DND-41 (cell line): Measurements from ENCODE around the gene XXYLT1.
A peak's percentile ranks its signal among the peaks of the same experiment; 100 is the strongest.

Source experiments
- ATAC-seq: fragments of 200-7000 bp; cut with Tn5 transposase; 3 replicates; pipeline ENCODE4 v1.9.1; 2021; ENCODE audit warnings: low read depth; ENCODE audit not compliant: insufficient read depth
- DNase-seq: peaks from one replicate; pipeline ENCODE4 v3.0.0-alpha.2; 2020
- H2AFZ ChIP-seq: 2 replicates; pipeline ENCODE4 v1.6.0; 2012; ENCODE audit warnings: low read depth, low read length
- H3K27ac ChIP-seq: 2 replicates; pipeline ENCODE4 v1.5.1; 2012; ENCODE audit warnings: low read length, inconsistent platforms
- H3K27me3 ChIP-seq: fragments of 200-600 bp; sonication (generic); 2 replicates; pipeline ENCODE4 v1.6.0; 2012; ENCODE audit warnings: low read length, mild to moderate bottlenecking, inconsistent platforms; ENCODE audit not compliant: insufficient read depth, poor library complexity
- H3K36me3 ChIP-seq: 2 replicates; pipeline ENCODE4 v1.5.1; 2012; ENCODE audit warnings: low read length, inconsistent platforms; ENCODE audit not compliant: insufficient read depth
- H3K4me1 ChIP-seq: 2 replicates; pipeline ENCODE4 v1.5.1; 2012; ENCODE audit warnings: mild to moderate bottlenecking, low read length; ENCODE audit not compliant: insufficient read depth
- H3K4me2 ChIP-seq: 2 replicates; pipeline ENCODE4 v1.6.0; 2012; ENCODE audit warnings: mild to moderate bottlenecking, moderate library complexity, low read length, inconsistent platforms; ENCODE audit not compliant: insufficient read depth
- H3K4me3 ChIP-seq, 2 experiments: fragments of 200-600 bp in 1 of 2; shearing (Covaris generic) in 1 of 2; 2 replicates each; pipeline ENCODE4 v1.5.1; 2012 to 2016; ENCODE audit warnings: inconsistent platforms in 2 of 2, low read length in 2 of 2, mild to moderate bottlenecking in 2 of 2, low read depth in 1 of 2, moderate library complexity in 1 of 2
- H3K79me2 ChIP-seq: 2 replicates; pipeline ENCODE4 v1.6.0; 2012; ENCODE audit warnings: low read length, inconsistent platforms; ENCODE audit not compliant: insufficient read depth
- H3K9ac ChIP-seq: 2 replicates; pipeline ENCODE4 v1.6.0; 2012; ENCODE audit warnings: low read depth, mild to moderate bottlenecking, inconsistent platforms, low read length, moderate library complexity
- H3K9me3 ChIP-seq: 2 replicates; pipeline ENCODE4 v1.5.1; 2012; ENCODE audit warnings: low read length, moderate library complexity, mild to moderate bottlenecking, inconsistent platforms; ENCODE audit not compliant: insufficient read depth, severe bottlenecking
- H4K20me1 ChIP-seq: 2 replicates; pipeline ENCODE4 v1.6.0; 2012; ENCODE audit warnings: low read length; ENCODE audit not compliant: insufficient read depth
- EZH2 ChIP-seq: IDR thresholded peaks from 3 replicates; pipeline ENCODE4 v1.6.1; 2012; ENCODE audit warnings: borderline replicate concordance, low read depth, mild to moderate bottlenecking, moderate library complexity, low read length, inconsistent platforms; ENCODE audit not compliant: severe bottlenecking
- TF ChIP-seq, protein P1 (sequence below): IDR thresholded peaks from 2 replicates; pipeline ENCODE4 v1.5.1; 2012; ENCODE audit warnings: borderline replicate concordance, low read length, moderate library complexity, mild to moderate bottlenecking; ENCODE audit not compliant: poor library complexity, severe bottlenecking; ENCODE audit errors: extremely low read depth

The XXYLT1 gene

DNA sequence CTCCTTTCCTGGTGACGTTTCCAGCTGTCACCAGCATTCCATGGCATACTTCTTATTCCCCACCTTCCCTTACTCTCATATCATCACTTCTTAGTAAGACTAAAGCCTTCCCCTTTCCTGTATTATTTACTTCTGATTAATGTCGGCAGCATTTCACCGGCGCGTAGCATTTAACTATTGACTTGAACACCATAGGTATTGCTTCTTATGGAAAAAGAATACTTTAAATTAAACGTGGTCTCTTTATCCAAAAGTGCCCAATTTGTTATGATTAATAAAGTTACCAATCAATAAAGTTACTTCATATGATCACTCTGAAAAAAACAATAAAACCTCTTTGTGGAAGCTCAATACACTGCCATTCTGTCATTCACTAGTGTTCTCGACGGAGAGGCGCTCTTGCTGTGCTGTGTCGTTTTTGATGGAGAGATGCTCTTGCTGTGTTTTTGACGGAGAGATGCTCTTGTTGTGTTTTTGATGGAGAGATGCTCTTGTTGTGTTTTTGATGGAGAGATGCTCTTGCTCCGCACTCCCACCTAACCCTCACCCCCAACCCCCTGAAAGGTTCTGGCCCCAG is 165.0 kb downstream of the XXYLT1 start:
- peaks cover 8% of the 10 kb centered on the region for H3K4me1 ChIP-seq
- H3K4me3 ChIP-seq = peak overlapping the region in 1 of 2 experiments; percentile 46; a peak in 2 of 4 replicates
- H2AFZ ChIP-seq = peak overlapping the region; percentile 73
- TF ChIP-seq, protein P1, sequence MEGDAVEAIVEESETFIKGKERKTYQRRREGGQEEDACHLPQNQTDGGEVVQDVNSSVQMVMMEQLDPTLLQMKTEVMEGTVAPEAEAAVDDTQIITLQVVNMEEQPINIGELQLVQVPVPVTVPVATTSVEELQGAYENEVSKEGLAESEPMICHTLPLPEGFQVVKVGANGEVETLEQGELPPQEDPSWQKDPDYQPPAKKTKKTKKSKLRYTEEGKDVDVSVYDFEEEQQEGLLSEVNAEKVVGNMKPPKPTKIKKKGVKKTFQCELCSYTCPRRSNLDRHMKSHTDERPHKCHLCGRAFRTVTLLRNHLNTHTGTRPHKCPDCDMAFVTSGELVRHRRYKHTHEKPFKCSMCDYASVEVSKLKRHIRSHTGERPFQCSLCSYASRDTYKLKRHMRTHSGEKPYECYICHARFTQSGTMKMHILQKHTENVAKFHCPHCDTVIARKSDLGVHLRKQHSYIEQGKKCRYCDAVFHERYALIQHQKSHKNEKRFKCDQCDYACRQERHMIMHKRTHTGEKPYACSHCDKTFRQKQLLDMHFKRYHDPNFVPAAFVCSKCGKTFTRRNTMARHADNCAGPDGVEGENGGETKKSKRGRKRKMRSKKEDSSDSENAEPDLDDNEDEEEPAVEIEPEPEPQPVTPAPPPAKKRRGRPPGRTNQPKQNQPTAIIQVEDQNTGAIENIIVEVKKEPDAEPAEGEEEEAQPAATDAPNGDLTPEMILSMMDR = no peak
- TF ChIP-seq EZH2 = no peak
- H4K20me1 ChIP-seq = peaks cover 25% of the 10 kb centered on the region
- ATAC-seq (no peak), DNase-seq (no peak)
- peaks cover 14% of the 10 kb centered on the region for H3K36me3 ChIP-seq
- H3K79me2 ChIP-seq = no peaks in the 10 kb centered on the region
- peak overlapping the region; percentile 69 for H3K4me2 ChIP-seq
- H3K9ac ChIP-seq = 0 out of 2 replicates have a peak overlapping the region, but pooled peaks have one; percentile 26
- H3K27ac ChIP-seq = no peak overlapping the region
- H3K27me3 ChIP-seq = no peaks in the 10 kb centered on the region
- no peaks in the 10 kb centered on the region for H3K9me3 ChIP-seq

DNA sequence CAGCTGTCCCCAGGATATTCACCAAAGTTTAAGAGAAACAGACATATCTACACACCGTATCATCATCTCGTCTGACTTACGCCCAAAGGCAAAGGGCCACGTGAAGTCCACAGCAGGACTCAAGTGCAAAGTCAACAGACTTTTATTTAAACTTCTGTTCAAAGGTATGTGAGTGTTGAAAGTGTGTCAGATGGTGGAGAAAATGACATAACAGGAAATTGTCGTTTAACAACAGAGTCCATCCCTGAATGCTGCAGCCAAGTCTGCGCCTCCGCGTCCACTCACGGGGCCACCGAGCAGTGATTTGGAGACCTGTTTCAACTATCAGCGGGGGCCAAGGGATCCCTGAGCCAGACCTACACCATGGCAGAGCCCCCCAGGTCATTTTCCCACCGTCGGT is 165.6 kb downstream of the XXYLT1 start:
- Histone ChIP-seq H3K4me3 (no peak overlapping the region), H4K20me1 (peaks cover 20% of the 10 kb centered on the region), H3K9ac (no peak overlapping the region), H3K36me3 (peaks cover 11% of the 10 kb centered on the region), H3K27me3 (no peaks in the 10 kb centered on the region), H2AFZ (no peak overlapping the region), H3K4me2 (no peak overlapping the region), H3K4me1 (peaks cover 8% of the 10 kb centered on the region), H3K9me3 (no peaks in the 10 kb centered on the region), H3K27ac (no peak overlapping the region), H3K79me2 (no peaks in the 10 kb centered on the region)
- TF ChIP-seq, protein P1 = no peak
- no peak for TF ChIP-seq EZH2
- ATAC-seq = no peak
- DNase-seq = no peak

DNA sequence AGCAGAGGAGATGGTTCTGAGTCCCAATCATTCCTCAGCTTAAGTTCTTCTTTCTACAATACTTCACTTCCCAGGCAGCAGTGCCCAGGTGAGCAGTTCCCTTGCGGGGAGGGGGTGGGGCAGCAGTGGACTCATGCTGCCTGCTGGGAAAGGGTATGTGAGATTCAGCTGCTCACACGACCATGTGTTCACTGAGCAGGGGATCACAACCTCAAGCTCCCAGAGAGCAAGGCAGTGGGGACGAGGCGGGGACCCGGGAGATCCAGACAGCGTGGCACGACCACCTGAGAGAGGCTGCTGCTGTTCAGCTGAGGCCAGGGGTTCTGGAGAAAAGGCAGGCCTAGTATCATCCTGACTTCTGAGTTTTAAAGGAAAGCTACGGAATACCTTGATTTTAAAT is 166.6 kb downstream of the XXYLT1 start:
- no peak overlapping the region for H2AFZ ChIP-seq
- peaks cover 1% of the 10 kb centered on the region for H3K36me3 ChIP-seq
- no peaks in the 10 kb centered on the region for H3K27me3 ChIP-seq
- TF ChIP-seq, protein P1 = no peak
- no peak for TF ChIP-seq EZH2
- no peaks in the 10 kb centered on the region for H3K79me2 ChIP-seq
- H4K20me1 ChIP-seq = peaks cover 16% of the 10 kb centered on the region
- no peak overlapping the region for H3K9ac ChIP-seq
- ATAC-seq (no peak), DNase-seq (no peak)
- no peak overlapping the region for H3K27ac ChIP-seq
- H3K9me3 ChIP-seq = no peaks in the 10 kb centered on the region
- H3K4me1 ChIP-seq = peaks cover 8% of the 10 kb centered on the region
- no peak overlapping the region for H3K4me3 ChIP-seq
- H3K4me2 ChIP-seq = no peak overlapping the region

DNA sequence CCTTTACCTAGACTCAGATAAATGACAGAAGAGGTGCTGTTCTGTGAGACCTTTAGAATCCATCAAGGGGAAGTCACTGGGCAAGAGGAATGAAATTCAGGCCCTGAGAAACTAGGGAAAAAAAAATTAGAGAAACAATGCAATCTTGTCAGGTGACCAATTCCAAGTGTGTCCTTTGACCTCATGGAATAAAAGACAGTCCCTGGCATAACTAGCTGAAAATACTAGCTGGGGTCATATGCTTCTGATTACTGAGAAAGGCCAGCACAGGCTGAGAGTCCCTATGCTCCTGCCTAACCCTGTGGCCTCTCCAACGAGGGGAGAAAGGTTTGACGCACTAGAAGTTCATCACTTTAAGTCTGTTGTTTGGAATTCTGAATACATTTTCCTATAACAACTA is 167.3 kb downstream of the XXYLT1 start:
- Histone ChIP-seq H3K9ac (no peak overlapping the region), H4K20me1 (peaks cover 12% of the 10 kb centered on the region; the same call in 1 of the 2 replicates), H2AFZ (no peak overlapping the region), H3K27ac (no peak overlapping the region), H3K9me3 (no peaks in the 10 kb centered on the region), H3K79me2 (no peaks in the 10 kb centered on the region), H3K36me3 (no peaks in the 10 kb centered on the region), H3K4me2 (no peak overlapping the region), H3K27me3 (no peaks in the 10 kb centered on the region), H3K4me3 (no peak overlapping the region), H3K4me1 (peaks cover 8% of the 10 kb centered on the region)
- DNase-seq = no peak
- ATAC-seq = no peak
- TF ChIP-seq, protein P1 = no peak
- no peak for TF ChIP-seq EZH2
